ENCODE results near the gene HNRNPA0.

DNA sequence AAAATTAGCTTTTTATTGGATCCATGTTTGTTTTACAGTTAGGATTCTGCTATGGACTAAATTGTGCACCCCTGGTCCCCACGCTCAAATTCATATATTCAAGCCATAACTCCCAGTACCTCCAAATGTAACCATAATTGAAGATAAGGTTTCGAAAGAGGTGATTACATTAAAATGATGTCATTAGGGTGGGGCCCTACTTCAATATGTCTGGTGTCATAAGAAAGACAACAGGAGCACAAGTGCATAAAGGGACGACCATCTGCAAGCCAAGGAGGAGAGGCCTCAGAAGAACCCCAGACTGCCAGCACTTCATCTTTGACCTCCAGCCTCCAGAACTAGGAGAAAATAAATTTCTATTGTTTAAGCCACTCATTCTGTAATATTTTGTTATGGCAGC, 7.4 kb upstream of the HNRNPA0 start:
- TF ChIP-seq, protein P1, sequence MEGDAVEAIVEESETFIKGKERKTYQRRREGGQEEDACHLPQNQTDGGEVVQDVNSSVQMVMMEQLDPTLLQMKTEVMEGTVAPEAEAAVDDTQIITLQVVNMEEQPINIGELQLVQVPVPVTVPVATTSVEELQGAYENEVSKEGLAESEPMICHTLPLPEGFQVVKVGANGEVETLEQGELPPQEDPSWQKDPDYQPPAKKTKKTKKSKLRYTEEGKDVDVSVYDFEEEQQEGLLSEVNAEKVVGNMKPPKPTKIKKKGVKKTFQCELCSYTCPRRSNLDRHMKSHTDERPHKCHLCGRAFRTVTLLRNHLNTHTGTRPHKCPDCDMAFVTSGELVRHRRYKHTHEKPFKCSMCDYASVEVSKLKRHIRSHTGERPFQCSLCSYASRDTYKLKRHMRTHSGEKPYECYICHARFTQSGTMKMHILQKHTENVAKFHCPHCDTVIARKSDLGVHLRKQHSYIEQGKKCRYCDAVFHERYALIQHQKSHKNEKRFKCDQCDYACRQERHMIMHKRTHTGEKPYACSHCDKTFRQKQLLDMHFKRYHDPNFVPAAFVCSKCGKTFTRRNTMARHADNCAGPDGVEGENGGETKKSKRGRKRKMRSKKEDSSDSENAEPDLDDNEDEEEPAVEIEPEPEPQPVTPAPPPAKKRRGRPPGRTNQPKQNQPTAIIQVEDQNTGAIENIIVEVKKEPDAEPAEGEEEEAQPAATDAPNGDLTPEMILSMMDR (IDR thresholded peaks at IDR 0.05 in 8 of 11, conservative IDR thresholded peaks at IDR 0.05 in 3 of 11) = no peak
- TF ChIP-seq POLR2A (IDR thresholded peaks at IDR 0.05) (no peak), POLR2AphosphoS5 (IDR thresholded peaks at IDR 0.05) (no peak)

All from spleen (tissue), 7 donors.